ENCODE measurements around the gene FRMD1.

DNA sequence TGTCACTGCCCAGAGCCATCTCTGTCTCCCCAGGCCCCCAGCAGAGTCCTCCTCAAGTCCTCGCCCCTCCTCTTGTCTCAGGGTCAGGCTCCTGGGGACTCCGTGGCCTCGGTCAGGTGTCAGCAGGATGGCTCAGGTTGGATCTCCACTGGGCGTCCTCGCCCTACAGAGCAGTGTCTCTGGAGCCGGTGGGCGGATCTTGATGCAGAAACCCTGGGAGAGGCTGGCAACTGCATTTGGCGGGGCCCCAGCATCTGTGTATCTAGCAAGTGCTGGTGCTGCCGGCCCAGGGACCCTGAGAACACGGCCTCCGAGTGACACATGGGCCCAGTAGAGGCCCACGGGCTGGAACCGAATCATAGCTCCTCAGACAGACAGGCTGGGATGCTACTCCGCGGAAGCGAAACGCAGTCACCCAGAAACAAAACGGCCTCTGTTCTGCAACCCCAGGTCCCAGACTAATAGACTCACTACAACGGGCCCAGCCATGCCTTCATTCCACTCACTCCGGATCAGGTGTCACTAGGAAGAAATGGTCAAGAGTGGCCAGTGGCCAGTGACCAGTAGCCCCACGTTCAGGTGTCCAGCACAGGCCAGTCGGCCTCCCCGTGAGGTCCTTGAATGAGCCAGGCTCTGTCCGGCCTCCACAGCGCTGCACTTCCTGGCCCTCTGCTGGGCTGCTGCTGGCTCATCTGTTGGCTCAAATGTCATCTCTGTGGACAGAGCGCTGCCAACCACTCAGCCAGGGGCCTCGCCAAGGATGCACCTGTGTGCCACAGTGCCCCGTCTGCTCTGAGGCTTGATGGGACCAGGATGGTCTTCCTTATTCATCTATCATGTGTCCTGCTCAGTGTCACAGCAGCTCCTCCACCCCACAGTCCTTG, 12.6 kb upstream of the FRMD1 start:
- TF ChIP-seq CTCF (conservative IDR thresholded peaks at IDR 0.05) (no peak), EZH2 (IDR thresholded peaks at IDR 0.05; ENCODE audit: low read depth) (no peak)

All from PC-9 (cell line).